ENCODE results near the gene OLFM2.

GRCh38 chr19:9827289-9828238 is 108.8 kb downstream of the OLFM2 start, which contains the start of gene UBL5:
- TF ChIP-seq CTCF (IDR thresholded peaks at IDR 0.05; ENCODE audit: borderline replicate concordance, extremely low read depth, low read length, poor library complexity, severe bottlenecking) (no peak), EZH2 (IDR thresholded peaks at IDR 0.05; ENCODE audit: borderline replicate concordance, low read depth, low read length, severe bottlenecking) (no peak)

All from DND-41 (cell line).